ENCODE measurements around the gene C6orf132.

- no peak for TF ChIP-seq POLR2A (IDR thresholded peaks at IDR 0.05)
- TF ChIP-seq CTCF (IDR thresholded peaks at IDR 0.05), result no peak
These were observed 42.1 kb upstream of the C6orf132 start for GRCh38 chr6:42184475-42184874.
